Ascending aorta (tissue), 2 donors: ENCODE measurements around the gene ELF1. TPM values are rescaled to one million over a fixed set of nuclear protein-coding genes. Genes with fewer than 3 reads are reported as not detected.
A peak's percentile ranks its signal among the peaks of the same experiment; 100 is the strongest.

Source experiments
- DNase-seq, 2 donors: peaks; one replicate each; pipeline ENCODE4 v3.0.0-alpha.2; 2019; ENCODE audit warnings: low spot score in 2 of 2
- H3K27ac ChIP-seq, 2 donors: fragments of 200-600 bp; sonication (generic); one replicate each; pipeline ENCODE4 v1.5.1; 2016 to 2017; ENCODE audit warnings: mild to moderate bottlenecking in 1 of 2
- H3K27me3 ChIP-seq: fragments of 200-600 bp; sonication (generic); one replicate; pipeline ENCODE4 v1.5.1; 2017
- H3K36me3 ChIP-seq, 2 donors: fragments of 200-600 bp; sonication (generic); one replicate each; pipeline ENCODE4 v1.5.1; 2016
- H3K4me1 ChIP-seq, 2 donors: fragments of 200-600 bp; sonication (generic); one replicate each; pipeline ENCODE4 v1.5.1; 2016 to 2017; ENCODE audit warnings: mild to moderate bottlenecking in 1 of 2
- H3K4me3 ChIP-seq, 2 donors: fragments of 200-600 bp; sonication (generic); one replicate each; pipeline ENCODE4 v1.5.1; 2016 to 2017; ENCODE audit warnings: mild to moderate bottlenecking in 1 of 2
- H3K9me3 ChIP-seq, 2 donors: fragments of 200-600 bp; sonication (generic); one replicate each; pipeline ENCODE4 v1.5.1; 2016
- CTCF ChIP-seq, 3 experiments: fragments of 200-600 bp in 2 of 3; fragments of 450-650 bp in 1 of 3; sonication (generic) in 2 of 3; IDR thresholded peaks; one replicate each; pipeline ENCODE4 v1.5.1; 2016 to 2019; ENCODE audit warnings: antibody characterized with exemption in 3 of 3, mild to moderate bottlenecking in 1 of 3, moderate library complexity in 1 of 3
- intact Hi-C: fragments of 100-400 bp; cut with DNase I; formaldehyde crosslinking; loops from one replicate; pipeline ENCODE4 v1.15.1; 2023
- total RNA-seq: library from RNA; depleted of rRNA; stranded (reverse); fragments of >200 nt; gene quantifications from one replicate; pipeline ENCODE4 v1.1.0, GENCODE V29; 2016

ELF1 gene
- total RNA-seq, 1 donor from 2014 or later: 105 TPM

GRCh38 chr13:40994581-40995230 lies 24.4 kb downstream of the ELF1 start:
- intact Hi-C loops: no loop called here
- H3K27ac ChIP-seq: no peak overlapping the region
- no peaks in the 10 kb centered on the region for H3K27me3 ChIP-seq
- no peak overlapping the region for H3K4me3 ChIP-seq
- TF ChIP-seq CTCF (IDR thresholded peaks at IDR 0.05): no peak
- H3K36me3 ChIP-seq: no peaks in the 10 kb centered on the region
- no peaks in the 10 kb centered on the region for H3K9me3 ChIP-seq
- peaks cover 0 to 4% of the 10 kb centered on the region in 2 donors for H3K4me1 ChIP-seq
- DNase-seq: no peak

- H3K27me3 ChIP-seq: no peaks in the 10 kb centered on the region
- no peak for TF ChIP-seq CTCF (IDR thresholded peaks at IDR 0.05)
- H3K27ac ChIP-seq: no peak overlapping the region
- intact Hi-C loops: no loop called here
- no peak for DNase-seq
- no peaks in the 10 kb centered on the region for H3K9me3 ChIP-seq
- peaks cover 0 to 4% of the 10 kb centered on the region in 2 donors for H3K4me1 ChIP-seq
- no peak overlapping the region for H3K4me3 ChIP-seq
- H3K36me3 ChIP-seq: no peaks in the 10 kb centered on the region
Observed at GRCh38 chr13:40993987-40994386, 25.1 kb downstream of the ELF1 start.

GRCh38 chr13:40992678-40993518 lies 26.2 kb downstream of the ELF1 start:
- no peak for DNase-seq
- H3K4me3 ChIP-seq: no peak overlapping the region
- no peaks in the 10 kb centered on the region for H3K36me3 ChIP-seq
- intact Hi-C loops: no loop called here
- no peaks in the 10 kb centered on the region for H3K9me3 ChIP-seq
- no peak for TF ChIP-seq CTCF (IDR thresholded peaks at IDR 0.05)
- H3K27ac ChIP-seq: no peak overlapping the region
- H3K4me1 ChIP-seq: peaks cover 0 to 4% of the 10 kb centered on the region in 2 donors
- H3K27me3 ChIP-seq: no peaks in the 10 kb centered on the region

GRCh38 chr13:40987606-40988280 lies 31.4 kb downstream of the ELF1 start:
- H3K27me3 ChIP-seq: no peaks in the 10 kb centered on the region
- no peaks in the 10 kb centered on the region for H3K36me3 ChIP-seq
- H3K27ac ChIP-seq: no peak overlapping the region
- no peak for DNase-seq
- H3K4me1 ChIP-seq: peaks cover 7 to 23% of the 10 kb centered on the region in 2 donors
- H3K4me3 ChIP-seq: no peak overlapping the region
- H3K9me3 ChIP-seq: no peaks in the 10 kb centered on the region
- TF ChIP-seq CTCF (IDR thresholded peaks at IDR 0.05): no peak
- intact Hi-C loops: no loop called here

GRCh38 chr13:40986101-40986856 lies 32.8 kb downstream of the ELF1 start:
- Histone ChIP-seq H3K4me3 (peak overlapping the region; percentile 11 to 50), H3K4me1 (peaks cover 7 to 21% of the 10 kb centered on the region in 2 donors), H3K27ac (peak overlapping the region in 1 of 2 donors; percentile 73), H3K9me3 (no peaks in the 10 kb centered on the region), H3K36me3 (no peaks in the 10 kb centered on the region), H3K27me3 (no peaks in the 10 kb centered on the region)
- intact Hi-C loops: no loop called here
- TF ChIP-seq CTCF (IDR thresholded peaks at IDR 0.05): no peak
- DNase-seq: no peak
